HAP-1 (cell line): ENCODE data around the gene SOCS3.

Experiments used
- DNase-seq, 2 experiments: peaks; one replicate each; pipeline ENCODE4 v3.0.0-alpha.2; 2016 to 2020; ENCODE audit warnings: low spot score in 2 of 2
- H3K27me3 ChIP-seq: fragments of 250-450 bp; sonication (Bioruptor Pico); 2 replicates; pipeline ENCODE4 v1.5.1; 2020; ENCODE audit warnings: low read depth, mild to moderate bottlenecking, moderate library complexity
- H3K36me3 ChIP-seq: fragments of 250-450 bp; sonication (Bioruptor Pico); replicated peaks from 2 replicates; pipeline ENCODE4 v1.5.1; 2020; ENCODE audit warnings: mild to moderate bottlenecking
- H3K4me1 ChIP-seq: fragments of 250-450 bp; sonication (Bioruptor Pico); 2 replicates; pipeline ENCODE4 v1.5.1; 2020; ENCODE audit warnings: mild to moderate bottlenecking
- H3K4me3 ChIP-seq: fragments of 250-450 bp; sonication (Bioruptor Pico); 2 replicates; pipeline ENCODE4 v1.5.1; 2020; ENCODE audit warnings: mild to moderate bottlenecking, moderate library complexity
- H3K9me3 ChIP-seq: fragments of 250-450 bp; sonication (Bioruptor Pico); 2 replicates; pipeline ENCODE4 v1.5.1; 2020; ENCODE audit warnings: mild to moderate bottlenecking, moderate library complexity
- in situ Hi-C: fragments of 300-500 bp; cut with MboI; formaldehyde crosslinking; loops from 3 replicates; pipeline ENCODE4 v1.14.3; 2020; ENCODE audit warnings: low sequenced_read_pairs, inconsistent platforms, mixed read lengths

SOCS3 gene

GRCh38 chr17:78381601-78382232 lies 21.8 kb upstream of the SOCS3 start:
- H3K4me1 ChIP-seq: peaks cover 4% of the 10 kb centered on the region; the same call in 1 of the 2 replicates
- H3K36me3 ChIP-seq: peaks cover 4% of the 10 kb centered on the region; the same call in 1 of the 2 replicates
- in situ Hi-C loops: no loop called here
- H3K27me3 ChIP-seq: no peaks in the 10 kb centered on the region
- DNase-seq: no peak
- H3K9me3 ChIP-seq: no peaks in the 10 kb centered on the region; the same call in 1 of the 2 replicates
- H3K4me3 ChIP-seq: no peak overlapping the region

GRCh38 chr17:78380370-78380769 lies 20.5 kb upstream of the SOCS3 start:
- H3K27me3 ChIP-seq: no peaks in the 10 kb centered on the region
- H3K4me1 ChIP-seq: peaks cover 4% of the 10 kb centered on the region; the same call in 1 of the 2 replicates
- in situ Hi-C loops: no loop called here
- H3K9me3 ChIP-seq: no peaks in the 10 kb centered on the region; the same call in 1 of the 2 replicates
- DNase-seq: no peak
- peaks cover 4% of the 10 kb centered on the region; the same call in 1 of the 2 replicates for H3K36me3 ChIP-seq
- no peak overlapping the region for H3K4me3 ChIP-seq

GRCh38 chr17:78379131-78379491 lies 19.2 kb upstream of the SOCS3 start:
- in situ Hi-C loops: no loop called here
- Histone ChIP-seq H3K27me3 (no peaks in the 10 kb centered on the region), H3K4me1 (peaks cover 4% of the 10 kb centered on the region; the same call in 1 of the 2 replicates), H3K4me3 (peak overlapping the region; percentile 93), H3K9me3 (no peaks in the 10 kb centered on the region; the same call in 1 of the 2 replicates), H3K36me3 (0 out of 2 replicates have a peak, but pooled peaks cover 4% of the 10 kb centered on the region)
- DNase-seq: no peak

GRCh38 chr17:78378225-78379130 lies 18.6 kb upstream of the SOCS3 start, which contains the start of gene PGS1:
TSS of gene PGS1 (plus strand) at chr17:78378649. CDS start at chr17:78378666, 17 bp downstream.
- in situ Hi-C loops: no loop called here
- peak; percentile 59 to 81 for DNase-seq
- Histone ChIP-seq H3K27me3 (no peaks in the 10 kb centered on the region), H3K36me3 (0 out of 2 replicates have a peak, but pooled peaks cover 4% of the 10 kb centered on the region), H3K9me3 (no peaks in the 10 kb centered on the region; the same call in 1 of the 2 replicates), H3K4me3 (peak within 1 kb of the TSS; percentile 93), H3K4me1 (peaks cover 4% of the 10 kb centered on the region; the same call in 1 of the 2 replicates)

GRCh38 chr17:78377858-78378224 lies 18.0 kb upstream of the SOCS3 start:
- H3K27me3 ChIP-seq: no peaks in the 10 kb centered on the region
- H3K4me1 ChIP-seq: peaks cover 4% of the 10 kb centered on the region; the same call in 1 of the 2 replicates
- H3K36me3 ChIP-seq: 0 out of 2 replicates have a peak, but pooled peaks cover 4% of the 10 kb centered on the region
- no peak for DNase-seq
- H3K4me3 ChIP-seq: peak overlapping the region; percentile 93
- H3K9me3 ChIP-seq: no peaks in the 10 kb centered on the region; the same call in 1 of the 2 replicates
- in situ Hi-C loops: no loop called here

- H3K9me3 ChIP-seq: no peaks in the 10 kb centered on the region; the same call in 1 of the 2 replicates
- in situ Hi-C loops: no loop called here
- 0 out of 2 replicates have a peak, but pooled peaks cover 4% of the 10 kb centered on the region for H3K36me3 ChIP-seq
- peaks cover 4% of the 10 kb centered on the region; the same call in 1 of the 2 replicates for H3K4me1 ChIP-seq
- DNase-seq: no peak
- no peak overlapping the region for H3K4me3 ChIP-seq
- H3K27me3 ChIP-seq: no peaks in the 10 kb centered on the region
Observed at GRCh38 chr17:78376161-78376560, 16.3 kb upstream of the SOCS3 start.

- Histone ChIP-seq H3K36me3 (0 out of 2 replicates have a peak, but pooled peaks cover 4% of the 10 kb centered on the region), H3K4me3 (no peak overlapping the region), H3K4me1 (peaks cover 4% of the 10 kb centered on the region; the same call in 1 of the 2 replicates), H3K27me3 (no peaks in the 10 kb centered on the region), H3K9me3 (no peaks in the 10 kb centered on the region; the same call in 1 of the 2 replicates)
- DNase-seq: no peak
- in situ Hi-C loops: no loop called here
Observed at GRCh38 chr17:78375401-78376151, 15.7 kb upstream of the SOCS3 start.

GRCh38 chr17:78374631-78375274 lies 14.9 kb upstream of the SOCS3 start:
- Histone ChIP-seq H3K36me3 (0 out of 2 replicates have a peak, but pooled peaks cover 4% of the 10 kb centered on the region), H3K4me1 (peaks cover 11% of the 10 kb centered on the region), H3K9me3 (no peaks in the 10 kb centered on the region; the same call in 1 of the 2 replicates), H3K27me3 (no peaks in the 10 kb centered on the region), H3K4me3 (no peak overlapping the region)
- no peak for DNase-seq
- in situ Hi-C loops: no loop called here

GRCh38 chr17:78374189-78374588 lies 14.3 kb upstream of the SOCS3 start:
- Histone ChIP-seq H3K4me1 (peaks cover 13% of the 10 kb centered on the region), H3K9me3 (no peaks in the 10 kb centered on the region; the same call in 1 of the 2 replicates), H3K36me3 (0 out of 2 replicates have a peak, but pooled peaks cover 4% of the 10 kb centered on the region), H3K27me3 (no peaks in the 10 kb centered on the region), H3K4me3 (no peak overlapping the region)
- DNase-seq: no peak
- in situ Hi-C loops: no loop called here

GRCh38 chr17:78372841-78373240 lies 13.0 kb upstream of the SOCS3 start:
- Histone ChIP-seq H3K4me3 (no peak overlapping the region), H3K4me1 (peaks cover 12% of the 10 kb centered on the region), H3K36me3 (no peaks in the 10 kb centered on the region), H3K27me3 (no peaks in the 10 kb centered on the region), H3K9me3 (no peaks in the 10 kb centered on the region)
- no peak for DNase-seq
- in situ Hi-C loops: no loop called here

- H3K4me3 ChIP-seq: no peak overlapping the region
- in situ Hi-C loops: no loop called here
- no peak for DNase-seq
- H3K36me3 ChIP-seq: no peaks in the 10 kb centered on the region
- no peaks in the 10 kb centered on the region for H3K9me3 ChIP-seq
- H3K4me1 ChIP-seq: peaks cover 20% of the 10 kb centered on the region
- H3K27me3 ChIP-seq: no peaks in the 10 kb centered on the region
Observed at GRCh38 chr17:78371056-78371455, 11.2 kb upstream of the SOCS3 start.

- H3K4me1 ChIP-seq: peaks cover 30% of the 10 kb centered on the region
- peak; percentile 47 to 51 for DNase-seq
Observed at GRCh38 chr17:78369791-78370381, 10.0 kb upstream of the SOCS3 start.

More at GRCh38 chr17:78369791-78370381, 10.0 kb upstream of the SOCS3 start:
- Histone ChIP-seq H3K4me3 (no peak overlapping the region), H3K9me3 (no peaks in the 10 kb centered on the region), H3K36me3 (0 out of 2 replicates have a peak, but pooled peaks cover 3% of the 10 kb centered on the region), H3K27me3 (no peaks in the 10 kb centered on the region)
- in situ Hi-C loops: no loop called here
